ENCODE data around the gene ZNF598. TPM values are rescaled to one million over a fixed set of nuclear protein-coding genes. Genes with fewer than 3 reads are reported as not detected.

ZNF598 gene
- total RNA-seq, 1 donor from 2014 or later: 46.1 TPM

- H3K4me1 Mint-ChIP-seq (ENCODE audit: unreplicated experiment): peaks cover 15% of the 10 kb centered on the region
- TF ChIP-seq CTCF (conservative IDR thresholded peaks at IDR 0.05): no peak
- H3K4me3 Mint-ChIP-seq: peak overlapping the region; percentile 76
- no peaks in the 10 kb centered on the region for H3K27me3 Mint-ChIP-seq
- DNase-seq (ENCODE audit: extremely low spot score, unreplicated experiment): no peak
- peak overlapping the region; percentile 62 for H3K27ac Mint-ChIP-seq
- no peaks in the 10 kb centered on the region for H3K9me3 Mint-ChIP-seq
- no peaks in the 10 kb centered on the region for H3K36me3 Mint-ChIP-seq
Measured at GRCh38 chr16:2039274-2040031, 29.8 kb upstream of the ZNF598 start.

- H3K4me3 Mint-ChIP-seq: peak overlapping the region; percentile 62
- H3K27ac Mint-ChIP-seq: peak overlapping the region; percentile 77
- H3K27me3 Mint-ChIP-seq: no peaks in the 10 kb centered on the region
- H3K4me1 Mint-ChIP-seq (ENCODE audit: unreplicated experiment): peaks cover 15% of the 10 kb centered on the region
- no peak for DNase-seq (ENCODE audit: extremely low spot score, unreplicated experiment)
- no peaks in the 10 kb centered on the region for H3K9me3 Mint-ChIP-seq
- no peaks in the 10 kb centered on the region for H3K36me3 Mint-ChIP-seq
- no peak for TF ChIP-seq CTCF (conservative IDR thresholded peaks at IDR 0.05)
Measured at GRCh38 chr16:2038382-2039231, 29.0 kb upstream of the ZNF598 start.

GRCh38 chr16:2037647-2038381 lies 28.2 kb upstream of the ZNF598 start:
- H3K9me3 Mint-ChIP-seq: no peaks in the 10 kb centered on the region
- H3K27ac Mint-ChIP-seq: peak overlapping the region; percentile 77

GRCh38 chr16:2037115-2037514 lies 27.5 kb upstream of the ZNF598 start:
- H3K27me3 Mint-ChIP-seq: no peaks in the 10 kb centered on the region
- H3K36me3 Mint-ChIP-seq: no peaks in the 10 kb centered on the region
- H3K27ac Mint-ChIP-seq: no peak overlapping the region
- peaks cover 10% of the 10 kb centered on the region for H3K4me1 Mint-ChIP-seq (ENCODE audit: unreplicated experiment)
- no peak for DNase-seq (ENCODE audit: extremely low spot score, unreplicated experiment)
- no peak overlapping the region for H3K4me3 Mint-ChIP-seq
- H3K9me3 Mint-ChIP-seq: no peaks in the 10 kb centered on the region
- no peak for TF ChIP-seq CTCF (conservative IDR thresholded peaks at IDR 0.05)

More at GRCh38 chr16:2037647-2038381, 28.2 kb upstream of the ZNF598 start:
- no peak for TF ChIP-seq CTCF (conservative IDR thresholded peaks at IDR 0.05)
- Mint-ChIP-seq H3K4me3 (peak overlapping the region; percentile 62), H3K4me1 (ENCODE audit: unreplicated experiment) (peaks cover 10% of the 10 kb centered on the region), H3K36me3 (no peaks in the 10 kb centered on the region), H3K27me3 (no peaks in the 10 kb centered on the region)
- no peak for DNase-seq (ENCODE audit: extremely low spot score, unreplicated experiment)

GRCh38 chr16:2036200-2036966 lies 26.8 kb upstream of the ZNF598 start:
- TF ChIP-seq CTCF (conservative IDR thresholded peaks at IDR 0.05): no peak
- peaks cover 10% of the 10 kb centered on the region for H3K4me1 Mint-ChIP-seq (ENCODE audit: unreplicated experiment)
- no peaks in the 10 kb centered on the region for H3K9me3 Mint-ChIP-seq
- peak; percentile 66 for DNase-seq (ENCODE audit: extremely low spot score, unreplicated experiment)
- H3K27me3 Mint-ChIP-seq: no peaks in the 10 kb centered on the region
- no peak overlapping the region for H3K27ac Mint-ChIP-seq
- H3K36me3 Mint-ChIP-seq: no peaks in the 10 kb centered on the region
- H3K4me3 Mint-ChIP-seq: no peak overlapping the region
